DLD1 (cell line): ENCODE measurements around the gene MAST4.

Experiments
- in situ Hi-C: cut with HindIII; loops from 2 replicates; pipeline ENCODE4 v1.10.0; 2017; ENCODE audit warnings: low sequenced_read_pairs

MAST4 gene

DNA sequence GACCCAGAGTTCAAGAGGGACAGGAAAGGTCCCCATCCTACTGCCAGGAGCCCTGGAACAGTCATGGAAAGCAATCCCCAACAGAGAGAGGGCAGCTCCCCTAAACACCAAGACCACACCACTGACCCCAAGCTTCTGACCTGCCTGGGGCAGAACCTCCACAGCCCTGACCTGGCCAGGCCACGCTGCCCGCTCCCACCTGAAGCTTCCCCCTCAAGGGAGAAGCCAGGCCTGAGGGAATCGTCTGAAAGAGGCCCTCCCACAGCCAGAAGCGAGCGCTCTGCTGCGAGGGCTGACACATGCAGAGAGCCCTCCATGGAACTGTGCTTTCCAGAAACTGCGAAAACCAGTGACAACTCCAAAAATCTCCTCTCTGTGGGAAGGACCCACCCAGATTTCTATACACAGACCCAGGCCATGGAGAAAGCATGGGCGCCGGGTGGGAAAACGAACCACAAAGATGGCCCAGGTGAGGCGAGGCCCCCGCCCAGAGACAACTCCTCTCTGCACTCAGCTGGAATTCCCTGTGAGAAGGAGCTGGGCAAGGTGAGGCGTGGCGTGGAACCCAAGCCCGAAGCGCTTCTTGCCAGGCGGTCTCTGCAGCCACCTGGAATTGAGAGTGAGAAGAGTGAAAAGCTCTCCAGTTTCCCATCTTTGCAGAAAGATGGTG lies 568.8 kb downstream of the MAST4 start:
- in situ Hi-C loops = loop anchor here (5.0 to 25.0 kb wide), 2 partner anchors 42 to 1097 kb away; no protein-coding TSS in a partner anchor

DNA sequence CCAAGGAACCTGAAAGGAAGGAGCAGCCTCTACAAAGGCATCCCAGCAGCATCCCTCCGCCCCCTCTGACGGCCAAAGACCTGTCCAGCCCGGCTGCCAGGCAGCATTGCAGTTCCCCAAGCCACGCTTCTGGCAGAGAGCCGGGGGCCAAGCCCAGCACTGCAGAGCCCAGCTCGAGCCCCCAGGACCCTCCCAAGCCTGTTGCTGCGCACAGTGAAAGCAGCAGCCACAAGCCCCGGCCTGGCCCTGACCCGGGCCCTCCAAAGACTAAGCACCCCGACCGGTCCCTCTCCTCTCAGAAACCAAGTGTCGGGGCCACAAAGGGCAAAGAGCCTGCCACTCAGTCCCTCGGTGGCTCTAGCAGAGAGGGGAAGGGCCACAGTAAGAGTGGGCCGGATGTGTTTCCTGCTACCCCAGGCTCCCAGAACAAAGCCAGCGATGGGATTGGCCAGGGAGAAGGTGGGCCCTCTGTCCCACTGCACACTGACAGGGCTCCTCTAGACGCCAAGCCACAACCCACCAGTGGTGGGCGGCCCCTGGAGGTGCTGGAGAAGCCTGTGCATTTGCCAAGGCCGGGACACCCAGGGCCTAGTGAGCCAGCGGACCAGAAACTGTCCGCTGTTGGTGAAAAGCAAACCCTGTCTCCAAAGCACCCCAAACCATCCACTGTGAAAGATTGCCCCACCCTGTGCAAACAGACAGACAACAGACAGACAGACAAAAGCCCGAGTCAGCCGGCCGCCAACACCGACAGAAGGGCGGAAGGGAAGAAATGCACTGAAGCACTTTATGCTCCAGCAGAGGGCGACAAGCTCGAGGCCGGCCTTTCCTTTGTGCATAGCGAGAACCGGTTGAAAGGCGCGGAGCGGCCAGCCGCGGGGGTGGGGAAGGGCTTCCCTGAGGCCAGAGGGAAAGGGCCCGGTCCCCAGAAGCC lies 569.6 kb downstream of the MAST4 start:
- in situ Hi-C loops = loop anchor here (25.0 kb wide), 1 partner anchor 1097 kb away; no protein-coding TSS in a partner anchor

DNA sequence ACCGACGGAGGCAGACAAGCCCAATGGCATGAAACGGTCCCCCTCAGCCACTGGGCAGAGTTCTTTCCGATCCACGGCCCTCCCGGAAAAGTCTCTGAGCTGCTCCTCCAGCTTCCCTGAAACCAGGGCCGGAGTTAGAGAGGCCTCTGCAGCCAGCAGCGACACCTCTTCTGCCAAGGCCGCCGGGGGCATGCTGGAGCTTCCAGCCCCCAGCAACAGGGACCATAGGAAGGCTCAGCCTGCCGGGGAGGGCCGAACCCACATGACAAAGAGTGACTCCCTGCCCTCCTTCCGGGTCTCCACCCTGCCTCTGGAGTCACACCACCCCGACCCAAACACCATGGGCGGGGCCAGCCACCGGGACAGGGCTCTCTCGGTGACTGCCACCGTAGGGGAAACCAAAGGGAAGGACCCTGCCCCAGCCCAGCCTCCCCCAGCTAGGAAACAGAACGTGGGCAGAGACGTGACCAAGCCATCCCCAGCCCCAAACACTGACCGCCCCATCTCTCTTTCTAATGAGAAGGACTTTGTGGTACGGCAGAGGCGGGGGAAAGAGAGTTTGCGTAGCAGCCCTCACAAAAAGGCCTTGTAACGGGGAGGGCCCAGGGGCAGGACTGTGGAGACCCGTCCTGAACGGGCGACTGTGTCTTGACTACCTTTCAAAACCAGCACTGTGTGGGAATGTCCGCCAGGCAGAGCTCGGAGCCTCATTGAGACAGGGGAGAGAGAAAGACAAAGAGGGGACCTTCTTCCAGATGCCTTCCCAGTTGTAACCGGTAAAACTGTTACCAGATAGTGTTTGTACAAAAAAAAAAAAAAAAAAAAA lies 570.5 kb downstream of the MAST4 start:
- in situ Hi-C loops = loop anchor here (25.0 kb wide), 1 partner anchor 1096 kb away; no protein-coding TSS in a partner anchor

DNA sequence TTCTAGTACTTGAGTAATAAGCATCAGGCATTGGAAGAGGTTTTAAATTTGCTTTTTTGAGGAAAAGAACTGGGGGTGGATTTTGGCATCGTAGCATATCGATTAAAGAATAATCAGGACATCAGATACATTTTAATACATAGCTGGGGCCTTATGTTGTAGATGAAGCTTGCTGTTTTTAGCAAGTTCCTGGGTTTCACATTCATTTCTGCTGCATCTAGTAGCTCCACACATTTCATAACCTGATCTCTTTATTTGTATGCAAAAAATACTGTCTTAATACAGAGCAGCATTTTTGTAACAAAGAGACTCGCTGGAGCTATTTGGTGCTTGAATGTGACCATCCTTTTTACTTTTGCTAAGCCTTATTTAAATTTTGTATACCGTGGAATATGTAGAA lies 571.9 kb downstream of the MAST4 start:
- in situ Hi-C loops = loop anchor here (25.0 kb wide), 1 partner anchor 1094 kb away; no protein-coding TSS in a partner anchor

DNA sequence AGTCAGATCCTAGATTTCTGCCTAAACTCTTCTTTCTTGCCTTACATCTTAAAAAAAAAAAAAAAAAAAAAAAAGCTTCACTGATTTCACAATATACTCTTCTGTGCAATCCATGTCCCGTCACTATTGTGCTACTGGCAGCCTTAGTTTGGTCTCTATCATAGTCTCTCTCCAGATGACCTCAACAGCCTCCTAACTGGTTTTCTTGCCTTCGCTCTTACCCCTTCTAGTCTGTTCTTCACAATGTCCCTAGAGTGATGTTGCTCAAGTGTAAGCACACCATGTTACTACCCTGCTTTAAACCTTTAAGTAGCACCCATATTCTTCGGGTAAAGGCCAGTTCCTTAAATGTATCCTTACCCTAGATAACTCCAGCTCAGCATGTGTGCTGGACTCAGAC lies 574.6 kb downstream of the MAST4 start:
- in situ Hi-C loops = loop anchor here (25.0 kb wide), 1 partner anchor 1092 kb away; no protein-coding TSS in a partner anchor

DNA sequence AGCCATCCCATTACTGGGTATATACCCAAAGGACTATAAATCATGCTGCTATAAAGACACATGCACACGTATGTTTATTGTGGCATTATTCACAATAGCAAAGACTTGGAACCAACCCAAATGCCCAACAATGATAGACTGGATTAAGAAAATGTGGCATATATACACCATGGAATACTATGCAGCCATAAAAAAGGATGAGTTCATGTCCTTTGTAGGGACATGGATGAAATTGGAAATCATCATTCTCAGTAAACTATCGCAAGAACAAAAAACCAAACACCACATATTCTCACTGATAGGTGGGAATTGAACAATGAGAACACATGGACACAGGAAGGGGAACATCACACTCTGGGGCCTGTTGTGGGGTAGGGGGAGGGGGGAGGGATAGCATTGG lies 577.2 kb downstream of the MAST4 start:
- in situ Hi-C loops = loop anchor here (25.0 kb wide), 1 partner anchor 1089 kb away; no protein-coding TSS in a partner anchor

DNA sequence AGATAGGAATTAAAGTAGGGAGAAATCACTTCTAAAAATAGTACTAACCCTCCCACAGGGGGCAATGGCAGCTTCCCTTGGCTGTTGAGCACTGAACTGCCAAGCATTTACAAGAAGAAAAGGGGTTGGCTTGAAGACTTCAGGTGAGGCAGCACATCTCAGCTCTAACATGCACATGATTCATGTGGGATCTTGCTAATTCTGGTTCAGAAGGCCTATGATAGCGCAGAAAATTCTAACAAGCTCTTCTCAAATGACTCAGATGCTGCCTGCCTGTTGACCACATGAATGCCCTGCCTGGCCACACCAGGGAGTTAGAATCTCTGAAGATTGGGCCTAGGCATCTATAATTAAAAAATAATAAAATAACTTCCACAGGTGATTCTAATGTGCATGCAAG lies 577.8 kb downstream of the MAST4 start:
- in situ Hi-C loops = loop anchor here (25.0 kb wide), 1 partner anchor 1088 kb away; no protein-coding TSS in a partner anchor

DNA sequence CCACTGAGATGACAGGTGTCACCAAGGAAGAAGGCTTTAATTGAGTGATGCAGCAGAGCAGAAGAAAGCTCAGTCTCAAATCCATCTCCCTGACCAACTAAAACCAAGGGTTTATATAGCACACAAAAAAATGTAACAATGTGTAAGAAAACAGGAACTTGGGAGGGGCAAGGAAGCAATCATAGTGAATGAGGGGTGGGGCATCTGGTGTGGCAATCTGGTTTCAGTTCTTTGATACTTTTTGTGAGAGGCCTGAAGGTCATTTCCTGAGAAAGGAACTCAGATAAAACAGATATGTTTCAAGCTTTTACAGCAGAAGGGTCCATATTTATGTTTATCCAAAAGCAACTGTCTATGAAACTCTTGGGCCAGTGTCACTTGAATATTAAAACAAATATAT lies 580.7 kb downstream of the MAST4 start:
- in situ Hi-C loops = no loop called here

DNA sequence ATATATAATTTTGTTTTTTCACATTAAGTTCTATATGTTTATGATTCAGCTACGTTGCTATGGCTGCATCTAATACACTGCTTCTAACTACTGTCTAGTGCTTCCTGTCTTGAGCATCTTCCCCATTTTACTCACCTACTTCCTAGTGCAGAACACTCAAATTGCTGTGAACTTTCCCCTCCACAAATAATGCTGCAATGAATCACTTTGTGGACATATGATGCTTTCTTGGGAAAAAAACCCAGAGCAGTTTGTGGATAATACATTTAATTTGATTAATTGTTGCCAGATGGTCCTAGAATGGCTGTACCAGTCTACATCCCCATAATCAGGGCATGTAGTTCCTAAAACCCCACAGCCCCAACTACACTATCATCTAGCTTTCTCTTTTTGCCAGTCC lies 581.9 kb downstream of the MAST4 start:
- in situ Hi-C loops = no loop called here

DNA sequence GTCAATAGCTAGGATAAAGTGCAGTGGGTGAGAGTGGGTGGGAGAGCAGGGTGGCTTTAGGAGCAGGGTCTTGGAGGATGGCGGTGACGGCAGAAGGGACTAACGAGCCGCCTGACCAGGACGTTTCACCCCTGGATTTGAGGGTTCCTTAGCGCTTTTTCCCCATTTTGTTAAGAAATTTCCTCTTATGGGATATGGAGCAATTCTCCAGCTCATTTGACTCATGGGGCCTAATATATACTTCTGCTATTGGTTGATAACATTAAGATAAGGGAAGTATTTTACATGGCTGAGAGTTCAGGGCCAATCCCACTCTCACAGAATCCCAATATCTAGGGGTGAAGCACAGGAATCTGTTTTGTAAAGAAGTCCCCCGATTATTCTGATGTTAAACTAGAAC lies 582.8 kb downstream of the MAST4 start:
- in situ Hi-C loops = no loop called here

DNA sequence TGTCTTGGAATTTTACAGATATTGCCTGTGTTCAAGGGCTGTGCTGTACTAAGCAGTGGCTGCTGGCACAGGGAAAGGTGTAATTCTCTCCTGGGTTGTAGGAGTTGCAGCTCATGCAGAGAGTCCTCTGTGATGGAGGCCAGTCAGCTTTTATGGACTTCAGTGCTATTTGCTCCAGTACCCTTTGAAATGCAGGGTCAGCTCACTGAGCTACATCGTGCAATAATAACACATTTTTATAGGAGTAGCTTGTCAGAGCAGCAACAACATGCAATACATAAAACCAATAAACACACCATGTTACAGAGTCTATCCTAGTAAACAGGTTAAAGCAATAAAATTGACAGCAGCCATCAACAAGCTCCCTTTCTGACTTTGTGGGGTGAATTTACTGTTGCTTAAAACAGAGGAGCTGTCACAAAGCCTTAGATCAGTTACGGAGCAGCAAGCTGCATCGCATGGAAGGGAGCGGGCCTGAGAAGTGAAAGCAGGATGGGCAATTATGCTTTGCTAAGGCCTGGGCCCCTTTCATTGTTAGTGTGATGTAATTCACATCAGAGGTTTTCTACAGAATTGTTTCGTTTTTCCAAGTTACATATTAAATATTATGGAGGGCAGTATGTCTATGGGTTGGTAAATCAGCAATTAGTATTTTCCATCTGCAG lies 583.6 kb downstream of the MAST4 start:
- in situ Hi-C loops = no loop called here

DNA sequence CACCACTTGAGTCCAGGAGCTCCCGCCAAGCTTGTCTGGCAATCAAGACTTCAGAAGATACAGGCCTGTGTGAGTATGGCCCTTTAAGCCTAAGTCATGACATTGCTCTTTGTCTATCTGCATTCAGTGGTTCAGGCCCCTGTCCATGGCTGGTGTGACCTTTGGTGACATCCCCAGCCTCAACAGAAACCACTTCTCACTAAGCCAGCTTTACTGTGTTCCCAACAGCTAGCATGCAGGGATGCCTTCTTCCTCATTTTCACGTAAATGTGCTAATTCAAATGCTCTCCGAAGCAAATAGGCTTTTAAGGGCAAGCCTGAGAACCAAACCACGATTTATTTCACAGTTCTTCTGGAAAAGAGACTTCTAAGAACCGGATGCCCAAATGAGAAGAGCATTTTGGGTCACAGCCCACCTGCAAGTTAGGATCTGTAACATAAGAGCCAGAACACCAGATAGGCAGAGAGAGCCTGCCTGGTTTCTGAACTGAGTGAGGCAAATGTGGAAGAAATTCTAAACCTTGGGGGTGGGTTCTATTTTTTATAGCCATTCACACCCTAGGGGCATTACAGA lies 585.5 kb downstream of the MAST4 start:
- in situ Hi-C loops = no loop called here

DNA sequence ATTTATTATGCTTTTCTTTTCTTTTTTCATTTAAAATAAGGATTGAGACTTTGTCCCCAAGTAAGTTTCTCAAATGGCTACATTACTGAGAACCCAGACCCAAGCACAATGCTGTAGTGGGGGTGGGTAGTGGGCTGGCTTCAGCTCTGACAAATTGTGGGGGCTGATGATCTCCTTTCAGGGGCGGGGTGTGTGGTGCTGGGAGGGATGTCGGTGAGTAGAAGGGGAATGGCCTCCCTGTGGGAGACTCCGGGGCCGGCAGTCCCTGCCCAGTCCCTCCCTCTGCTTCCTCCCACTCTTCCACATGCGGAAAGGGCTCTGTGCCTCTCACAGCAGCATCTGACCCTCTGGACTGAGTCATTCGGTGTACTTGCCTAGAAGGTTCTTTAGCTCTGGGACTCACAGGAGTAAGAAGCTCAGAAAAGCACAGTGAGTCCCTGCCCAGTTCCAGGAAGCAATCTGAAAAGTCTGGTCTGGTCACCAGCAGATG lies 586.2 kb downstream of the MAST4 start:
- in situ Hi-C loops = no loop called here

DNA sequence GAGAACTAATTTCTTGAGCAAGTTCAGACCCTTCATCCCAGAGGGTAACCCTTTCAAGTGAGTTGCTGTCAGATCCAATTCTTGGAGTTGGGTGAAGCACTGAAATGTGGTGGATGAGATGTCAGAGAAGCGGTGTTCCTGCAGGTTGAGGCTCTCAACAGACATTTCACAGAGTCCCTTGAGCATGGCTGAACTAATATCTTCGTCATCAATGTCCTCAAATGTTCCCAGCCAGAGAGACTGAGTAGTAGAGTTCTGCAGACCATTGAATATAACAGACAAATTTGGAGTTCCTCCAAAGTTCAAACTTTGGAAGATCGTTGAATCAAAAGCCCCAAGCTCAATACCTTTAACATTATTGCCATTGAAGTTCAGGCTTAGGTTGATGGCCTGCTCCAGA lies 587.7 kb downstream of the MAST4 start:
- in situ Hi-C loops = no loop called here

DNA sequence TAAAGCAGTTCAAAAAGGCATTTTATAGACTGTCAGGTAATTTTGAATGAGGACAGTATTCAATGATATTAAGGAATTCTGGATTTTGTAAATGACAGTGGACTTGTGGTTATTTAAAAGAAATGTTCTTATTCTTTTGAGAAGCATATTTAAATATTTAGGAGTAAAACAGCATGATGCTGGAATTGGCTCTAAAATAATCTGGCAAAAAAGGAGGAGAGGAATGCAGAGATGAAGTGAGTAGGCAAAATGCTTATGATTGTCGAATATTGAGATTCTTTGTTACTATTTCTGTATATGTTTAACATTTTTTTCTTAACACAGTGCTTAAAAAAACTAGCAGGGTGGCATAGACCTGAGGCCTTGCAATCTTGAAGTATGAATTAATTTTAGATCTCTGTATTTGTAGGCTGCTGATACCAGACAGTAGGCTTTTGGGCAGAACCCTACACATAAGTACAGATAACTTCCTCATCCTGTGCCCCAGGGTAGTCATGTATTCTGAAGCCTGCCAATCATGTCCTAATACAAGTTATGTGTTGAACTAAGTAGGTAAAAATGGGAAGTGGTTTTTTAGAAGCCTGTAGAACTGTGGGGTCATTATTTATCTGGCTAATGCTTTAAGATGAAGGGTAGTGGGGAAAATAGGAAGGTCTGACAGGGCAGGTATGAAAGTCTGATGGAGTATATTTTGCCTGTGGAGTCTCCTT lies 591.0 kb downstream of the MAST4 start:
- in situ Hi-C loops = no loop called here

DNA sequence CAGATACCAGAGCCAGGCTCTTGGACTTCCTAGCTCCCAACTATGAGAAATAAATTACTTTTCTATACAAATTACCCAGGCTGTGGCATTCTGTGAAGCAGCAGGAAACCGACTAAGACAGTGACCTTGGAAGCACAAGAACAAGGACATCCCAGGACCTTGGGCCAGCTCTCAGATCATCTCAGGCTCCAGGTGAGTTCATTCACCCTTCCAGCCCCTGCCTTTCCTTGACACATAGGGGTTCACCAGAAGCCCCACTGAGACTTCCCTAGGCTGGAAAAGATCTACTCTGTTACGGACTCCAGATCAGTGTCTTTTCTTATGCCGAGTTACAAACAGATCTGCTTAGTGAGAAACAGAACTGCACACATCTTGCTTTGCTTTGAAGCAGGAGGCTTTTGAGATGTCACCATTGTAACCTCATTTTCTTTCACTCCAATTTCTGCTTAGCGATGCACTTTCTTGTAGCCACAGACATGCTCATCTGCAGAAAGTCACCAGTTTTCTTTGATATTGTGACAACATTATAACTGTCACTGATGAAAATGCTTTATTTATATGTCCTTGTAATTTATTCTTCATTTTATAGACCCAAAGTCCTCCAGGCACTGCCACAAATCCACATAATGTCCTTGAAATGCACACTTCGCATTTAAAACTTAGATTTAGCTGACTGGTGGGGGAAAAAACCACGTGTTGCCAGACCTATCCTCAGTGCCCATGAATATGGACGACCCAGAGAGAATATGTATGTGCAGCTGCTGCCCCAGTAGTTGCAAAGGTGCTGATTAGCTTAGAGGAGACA lies 592.3 kb downstream of the MAST4 start:
- in situ Hi-C loops = no loop called here

DNA sequence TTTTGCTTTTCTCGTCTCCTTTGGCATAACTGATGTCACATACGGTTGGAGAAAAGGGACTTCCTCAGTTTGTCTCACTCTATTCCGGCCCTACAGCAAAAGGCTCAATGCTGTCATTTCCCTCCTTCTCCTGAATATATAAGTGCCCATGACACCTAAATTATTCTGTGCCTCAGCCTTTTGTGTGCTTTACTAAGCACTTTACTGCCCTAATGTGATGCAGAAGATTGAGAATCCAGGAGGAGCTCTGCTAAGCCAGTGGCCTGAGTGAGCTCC lies 592.8 kb downstream of the MAST4 start:
- in situ Hi-C loops = no loop called here

DNA sequence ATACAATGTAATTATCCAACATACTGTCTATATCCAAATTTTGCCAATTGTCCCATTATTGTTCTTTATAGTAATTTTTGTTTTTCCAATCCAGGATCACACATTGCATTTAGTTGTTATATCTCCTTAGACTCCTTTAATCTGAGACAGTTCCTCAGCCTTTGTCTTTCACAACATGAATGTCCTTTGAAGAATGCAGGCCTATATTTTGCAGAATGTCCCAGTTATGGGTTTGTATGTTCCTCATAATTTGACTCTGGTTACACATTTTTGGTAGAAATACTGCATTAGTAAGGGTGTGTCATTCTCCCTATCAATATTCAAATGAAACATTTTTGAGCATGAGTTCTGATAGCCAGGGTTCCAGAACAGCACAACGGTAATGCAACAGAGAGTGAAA lies 593.7 kb downstream of the MAST4 start:
- in situ Hi-C loops = no loop called here

DNA sequence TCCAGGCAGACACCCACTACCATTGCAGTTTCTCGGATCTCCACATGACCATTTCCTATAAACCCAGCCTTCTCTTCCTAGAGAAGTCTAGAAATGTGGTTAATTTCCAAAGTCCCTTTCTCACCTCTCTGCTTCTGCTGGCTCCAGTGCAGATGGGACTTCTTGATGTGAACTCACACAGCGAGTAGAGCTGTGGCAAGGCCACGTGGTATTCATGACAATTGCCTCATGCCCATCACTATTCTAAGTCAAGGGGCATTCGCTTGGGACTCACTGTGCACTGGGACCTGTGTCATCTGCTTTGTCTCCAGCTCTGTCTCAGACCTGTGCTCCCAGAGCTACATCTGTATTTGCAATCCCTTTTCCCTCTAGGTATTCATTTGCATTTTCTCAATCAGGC lies 594.2 kb downstream of the MAST4 start:
- in situ Hi-C loops = no loop called here
